Measurements from ENCODE around the gene H2AZ2.

H2AZ2 gene

DNA sequence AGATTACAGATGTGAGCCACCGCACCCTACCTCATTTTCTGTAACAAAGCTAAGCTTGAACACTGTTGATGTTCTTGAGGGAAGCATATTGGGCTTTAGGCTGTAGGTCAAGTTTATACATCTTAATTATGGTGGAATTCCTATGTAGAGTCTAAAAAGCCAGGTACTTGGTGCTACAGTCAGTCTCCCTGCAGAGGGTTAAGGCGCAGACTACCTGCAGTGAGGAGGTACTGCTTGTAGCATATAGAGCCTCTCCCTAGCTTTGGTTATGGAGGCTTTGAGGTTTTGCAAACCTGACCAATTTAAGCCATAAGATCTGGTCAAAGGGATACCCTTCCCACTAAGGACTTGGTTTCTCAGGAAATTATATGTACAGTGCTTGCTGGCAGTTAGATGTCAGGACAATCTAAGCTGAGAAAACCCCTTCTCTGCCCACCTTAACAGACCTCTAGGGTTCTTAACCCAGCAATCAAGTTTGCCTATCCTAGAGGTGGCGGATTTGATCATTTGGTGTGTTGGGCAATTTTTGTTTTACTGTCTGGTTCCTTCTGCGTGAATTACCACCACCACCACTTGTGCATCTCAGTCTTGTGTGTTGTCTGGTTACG is 45.4 kb downstream of the H2AZ2 start:
- Histone ChIP-seq H3K4me3 (ENCODE audit: low read depth in 1 of 2, low read length in 1 of 2) (no peak overlapping the region), H3K27ac (no peak overlapping the region), H3K4me1 (ENCODE audit: control insufficient read depth in 1 of 2, insufficient read depth in 1 of 2, low read depth in 1 of 2, low read length in 1 of 2) (peaks cover 15% of the 10 kb centered on the region in 2 experiments), H3K27me3 (no peaks in the 10 kb centered on the region), H3K36me3 (peaks cover 39% of the 10 kb centered on the region), H3K9me3 (no peaks in the 10 kb centered on the region)
- TF ChIP-seq, protein P1, sequence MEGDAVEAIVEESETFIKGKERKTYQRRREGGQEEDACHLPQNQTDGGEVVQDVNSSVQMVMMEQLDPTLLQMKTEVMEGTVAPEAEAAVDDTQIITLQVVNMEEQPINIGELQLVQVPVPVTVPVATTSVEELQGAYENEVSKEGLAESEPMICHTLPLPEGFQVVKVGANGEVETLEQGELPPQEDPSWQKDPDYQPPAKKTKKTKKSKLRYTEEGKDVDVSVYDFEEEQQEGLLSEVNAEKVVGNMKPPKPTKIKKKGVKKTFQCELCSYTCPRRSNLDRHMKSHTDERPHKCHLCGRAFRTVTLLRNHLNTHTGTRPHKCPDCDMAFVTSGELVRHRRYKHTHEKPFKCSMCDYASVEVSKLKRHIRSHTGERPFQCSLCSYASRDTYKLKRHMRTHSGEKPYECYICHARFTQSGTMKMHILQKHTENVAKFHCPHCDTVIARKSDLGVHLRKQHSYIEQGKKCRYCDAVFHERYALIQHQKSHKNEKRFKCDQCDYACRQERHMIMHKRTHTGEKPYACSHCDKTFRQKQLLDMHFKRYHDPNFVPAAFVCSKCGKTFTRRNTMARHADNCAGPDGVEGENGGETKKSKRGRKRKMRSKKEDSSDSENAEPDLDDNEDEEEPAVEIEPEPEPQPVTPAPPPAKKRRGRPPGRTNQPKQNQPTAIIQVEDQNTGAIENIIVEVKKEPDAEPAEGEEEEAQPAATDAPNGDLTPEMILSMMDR (IDR thresholded peaks at IDR 0.05) = no peak

- H3K9me3 ChIP-seq = no peaks in the 10 kb centered on the region
- H3K4me3 ChIP-seq (ENCODE audit: low read depth in 1 of 2, low read length in 1 of 2) = no peak overlapping the region
- TF ChIP-seq, protein P1 (IDR thresholded peaks at IDR 0.05) = no peak
- H3K27me3 ChIP-seq = no peaks in the 10 kb centered on the region
- H3K27ac ChIP-seq = no peak overlapping the region
- peaks cover 16 to 18% of the 10 kb centered on the region in 2 experiments for H3K4me1 ChIP-seq (ENCODE audit: control insufficient read depth in 1 of 2, insufficient read depth in 1 of 2, low read depth in 1 of 2, low read length in 1 of 2)
- peaks cover 39% of the 10 kb centered on the region for H3K36me3 ChIP-seq
These were observed 46.0 kb downstream of the H2AZ2 start for GRCh38 chr7:44801890-44802289.

GRCh38 chr7:44799939-44800338 is 47.9 kb downstream of the H2AZ2 start:
- TF ChIP-seq, protein P1 (IDR thresholded peaks at IDR 0.05) = no peak
- Histone ChIP-seq H3K27me3 (no peaks in the 10 kb centered on the region), H3K36me3 (peaks cover 39% of the 10 kb centered on the region), H3K9me3 (no peaks in the 10 kb centered on the region), H3K27ac (no peak overlapping the region), H3K4me1 (ENCODE audit: control insufficient read depth in 1 of 2, insufficient read depth in 1 of 2, low read depth in 1 of 2, low read length in 1 of 2) (peaks cover 21 to 25% of the 10 kb centered on the region in 2 experiments), H3K4me3 (ENCODE audit: low read depth in 1 of 2, low read length in 1 of 2) (no peak overlapping the region)

DNA sequence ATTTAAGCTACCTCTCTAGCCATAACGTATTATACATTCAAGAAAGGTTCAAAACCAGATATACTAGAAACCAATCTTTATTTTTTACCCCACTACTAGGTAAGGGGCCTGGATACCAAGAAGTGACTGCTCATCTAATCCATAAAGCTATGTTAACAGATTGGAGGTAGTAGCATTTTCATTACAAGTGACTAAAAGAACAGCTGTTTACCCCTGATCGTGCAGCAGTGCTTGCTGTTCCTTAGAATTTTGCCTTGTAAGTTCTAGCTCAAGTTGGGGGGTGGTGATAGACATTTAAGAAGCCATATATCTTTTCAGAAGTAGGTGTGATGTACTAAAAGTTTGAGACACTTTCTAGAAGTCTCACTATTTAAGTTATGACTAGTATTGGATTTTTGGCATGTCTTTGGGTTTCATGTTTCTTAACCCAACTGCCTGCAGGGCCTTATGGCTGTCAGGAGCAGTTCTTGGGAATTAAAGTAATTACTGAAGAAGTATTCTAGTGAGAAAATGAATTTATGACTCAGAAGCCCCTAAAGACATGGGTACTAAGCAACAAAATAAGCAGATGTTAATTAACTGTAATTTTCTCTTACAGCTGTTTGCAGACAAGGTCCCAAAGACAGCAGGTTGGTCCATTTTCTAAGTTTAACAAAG is 49.1 kb downstream of the H2AZ2 start:
- no peak overlapping the region for H3K27ac ChIP-seq

GRCh38 chr7:44797329-44798258 is 50.3 kb downstream of the H2AZ2 start:
- H3K4me1 ChIP-seq (ENCODE audit: control insufficient read depth in 1 of 2, insufficient read depth in 1 of 2, low read depth in 1 of 2, low read length in 1 of 2) = peaks cover 21 to 25% of the 10 kb centered on the region in 2 experiments
- peaks cover 21% of the 10 kb centered on the region for H3K36me3 ChIP-seq
- peak overlapping the region; percentile 99 for H3K4me3 ChIP-seq (ENCODE audit: low read depth in 1 of 2, low read length in 1 of 2)
- TF ChIP-seq, protein P1 (IDR thresholded peaks at IDR 0.05) = peak; percentile 62
- H3K9me3 ChIP-seq = no peaks in the 10 kb centered on the region
- peak overlapping the region; percentile 94 for H3K27ac ChIP-seq
- H3K27me3 ChIP-seq = no peaks in the 10 kb centered on the region

More for the DNA sequence above, 49.1 kb downstream of the H2AZ2 start:
- TF ChIP-seq, protein P1 (IDR thresholded peaks at IDR 0.05) = no peak
- Histone ChIP-seq H3K27me3 (no peaks in the 10 kb centered on the region), H3K4me1 (ENCODE audit: control insufficient read depth in 1 of 2, insufficient read depth in 1 of 2, low read depth in 1 of 2, low read length in 1 of 2) (peaks cover 21 to 25% of the 10 kb centered on the region in 2 experiments), H3K4me3 (ENCODE audit: low read depth in 1 of 2, low read length in 1 of 2) (no peak overlapping the region), H3K36me3 (peaks cover 32% of the 10 kb centered on the region), H3K9me3 (no peaks in the 10 kb centered on the region)
